ENCODE data around the gene DUSP16. TPM values are rescaled to one million over a fixed set of nuclear protein-coding genes. Genes with fewer than 3 reads are reported as not detected.

Gene DUSP16
- total and polyA plus RNA-seq, 3 donors from 2014 or later = 22.5 to 48.6 (median 42.1) TPM

GRCh38 chr12:12511895-12512711 lies 50.6 kb downstream of the DUSP16 start:
- H3K4me3 ChIP-seq = no peak overlapping the region
- intact Hi-C loops (cut with DNase I; ENCODE audit: low total_unique reads) = no loop called here
- H3K27ac ChIP-seq = no peak overlapping the region
- no peaks in the 10 kb centered on the region for H3K36me3 ChIP-seq (ENCODE audit: low read depth, missing control alignments)
- H3K27me3 ChIP-seq = no peaks in the 10 kb centered on the region
- H3K4me1 ChIP-seq = peaks cover 5% of the 10 kb centered on the region
- DNase-seq = no peak
- no peak for TF ChIP-seq POLR2A (IDR thresholded peaks at IDR 0.05)
- TF ChIP-seq, protein P1, sequence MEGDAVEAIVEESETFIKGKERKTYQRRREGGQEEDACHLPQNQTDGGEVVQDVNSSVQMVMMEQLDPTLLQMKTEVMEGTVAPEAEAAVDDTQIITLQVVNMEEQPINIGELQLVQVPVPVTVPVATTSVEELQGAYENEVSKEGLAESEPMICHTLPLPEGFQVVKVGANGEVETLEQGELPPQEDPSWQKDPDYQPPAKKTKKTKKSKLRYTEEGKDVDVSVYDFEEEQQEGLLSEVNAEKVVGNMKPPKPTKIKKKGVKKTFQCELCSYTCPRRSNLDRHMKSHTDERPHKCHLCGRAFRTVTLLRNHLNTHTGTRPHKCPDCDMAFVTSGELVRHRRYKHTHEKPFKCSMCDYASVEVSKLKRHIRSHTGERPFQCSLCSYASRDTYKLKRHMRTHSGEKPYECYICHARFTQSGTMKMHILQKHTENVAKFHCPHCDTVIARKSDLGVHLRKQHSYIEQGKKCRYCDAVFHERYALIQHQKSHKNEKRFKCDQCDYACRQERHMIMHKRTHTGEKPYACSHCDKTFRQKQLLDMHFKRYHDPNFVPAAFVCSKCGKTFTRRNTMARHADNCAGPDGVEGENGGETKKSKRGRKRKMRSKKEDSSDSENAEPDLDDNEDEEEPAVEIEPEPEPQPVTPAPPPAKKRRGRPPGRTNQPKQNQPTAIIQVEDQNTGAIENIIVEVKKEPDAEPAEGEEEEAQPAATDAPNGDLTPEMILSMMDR (IDR thresholded peaks at IDR 0.05) = no peak
- no peaks in the 10 kb centered on the region for H3K9me3 ChIP-seq
- 88 to 97% methylated on average over 5 of the region's 5 CpGs for WGBS, 2 donors

DNA sequence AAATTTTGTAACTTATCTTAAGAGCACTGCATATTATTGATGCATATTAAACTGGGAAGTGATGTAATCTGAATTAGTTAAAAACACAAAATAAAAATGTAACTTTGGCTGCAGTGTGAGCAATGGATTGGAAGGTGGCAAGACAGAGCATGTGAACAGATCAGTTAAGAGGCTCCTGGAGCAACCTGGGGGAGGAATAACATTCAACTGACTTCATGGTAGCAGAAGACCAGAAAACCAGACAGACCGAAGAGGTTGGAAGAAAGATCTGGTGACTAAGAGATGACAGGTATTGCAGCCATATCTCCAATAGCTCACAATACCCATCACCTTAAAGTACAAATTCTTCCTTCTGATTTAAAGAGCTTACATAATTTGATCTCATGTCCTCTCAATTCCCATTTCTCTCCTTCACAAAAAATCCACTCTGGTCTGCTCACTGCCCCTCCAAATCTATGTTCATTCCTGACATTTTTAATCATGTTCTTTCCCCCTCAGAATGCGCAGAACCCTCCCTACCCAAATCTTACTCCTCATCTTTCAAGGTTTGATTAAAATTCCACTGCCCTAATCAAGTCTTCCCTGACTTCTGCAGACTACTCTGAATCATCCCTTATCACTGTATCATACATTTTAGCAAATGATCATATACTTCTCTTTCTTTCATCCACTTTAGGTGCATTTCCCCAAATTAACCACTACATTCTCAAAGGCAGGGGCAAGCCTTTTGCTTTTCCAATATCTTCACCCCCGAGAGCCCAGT lies 51.5 kb downstream of the DUSP16 start:
- no peak for TF ChIP-seq POLR2A (IDR thresholded peaks at IDR 0.05)
- TF ChIP-seq, protein P1 (IDR thresholded peaks at IDR 0.05) = no peak
- Histone ChIP-seq H3K9me3 (no peaks in the 10 kb centered on the region), H3K4me1 (peaks cover 13% of the 10 kb centered on the region), H3K27ac (no peak overlapping the region), H3K27me3 (no peaks in the 10 kb centered on the region), H3K4me3 (no peak overlapping the region), H3K36me3 (ENCODE audit: low read depth, missing control alignments) (no peaks in the 10 kb centered on the region)
- intact Hi-C loops (cut with DNase I; ENCODE audit: low total_unique reads) = no loop called here
- 63 to 82% methylated on average over 3 of the region's 3 CpGs for WGBS, 2 donors
- DNase-seq = no peak

DNA sequence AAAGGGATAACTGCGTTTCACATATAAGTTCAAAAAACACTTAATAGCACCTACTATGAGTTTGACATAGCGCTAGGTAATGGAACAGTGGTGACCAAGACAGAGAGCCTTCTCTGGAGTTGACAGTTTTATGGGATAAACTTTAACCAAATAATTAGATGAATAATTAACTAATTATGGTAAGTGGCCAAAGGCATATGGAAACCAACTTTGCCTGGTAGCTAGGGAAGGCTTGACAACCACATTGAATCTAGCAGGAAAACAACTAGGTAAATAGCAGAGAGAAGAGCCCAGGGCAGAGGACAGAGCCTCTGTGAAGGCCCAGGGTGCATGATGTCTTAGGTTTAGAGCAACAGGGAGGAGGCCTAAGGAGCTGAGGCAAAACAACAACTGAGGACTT lies 52.1 kb downstream of the DUSP16 start:
- DNase-seq = no peak
- no peaks in the 10 kb centered on the region for H3K27me3 ChIP-seq
- H3K36me3 ChIP-seq (ENCODE audit: low read depth, missing control alignments) = no peaks in the 10 kb centered on the region
- H3K27ac ChIP-seq = no peak overlapping the region
- 91 to 98% methylated on average over 2 of the region's 2 CpGs for WGBS, 2 donors
- intact Hi-C loops (cut with DNase I; ENCODE audit: low total_unique reads) = no loop called here
- H3K4me3 ChIP-seq = no peak overlapping the region
- no peaks in the 10 kb centered on the region for H3K9me3 ChIP-seq
- TF ChIP-seq, protein P1 (IDR thresholded peaks at IDR 0.05) = no peak
- TF ChIP-seq POLR2A (IDR thresholded peaks at IDR 0.05) = no peak
- peaks cover 14% of the 10 kb centered on the region for H3K4me1 ChIP-seq

GRCh38 chr12:12510141-12510540 lies 52.5 kb downstream of the DUSP16 start:
- Histone ChIP-seq H3K27me3 (no peaks in the 10 kb centered on the region), H3K4me1 (peaks cover 18% of the 10 kb centered on the region), H3K4me3 (no peak overlapping the region), H3K36me3 (ENCODE audit: low read depth, missing control alignments) (no peaks in the 10 kb centered on the region), H3K9me3 (no peaks in the 10 kb centered on the region), H3K27ac (no peak overlapping the region)
- intact Hi-C loops (cut with DNase I; ENCODE audit: low total_unique reads) = no loop called here
- no peak for DNase-seq
- 79 to 90% methylated on average over 2 of the region's 2 CpGs for WGBS, 2 donors
- no peak for TF ChIP-seq POLR2A (IDR thresholded peaks at IDR 0.05)
- TF ChIP-seq, protein P1 (IDR thresholded peaks at IDR 0.05) = no peak
